K562 (cell line): Measurements from ENCODE around the gene MACROD2. TPM values are rescaled to one million over a fixed set of nuclear protein-coding genes. Genes with fewer than 3 reads are reported as not detected.

ENCODE experiments used
- ATAC-seq: fragments of 200-7000 bp; cut with Tn5 transposase; 3 replicates; pipeline ENCODE4 v1.9.1; 2020; ENCODE audit warnings: moderate library complexity
- BruUV-seq: library from RNA; stranded (reverse); fragments of 400-500 nt; replicated peaks from 2 replicates; lab custom pipeline; 2021; lab: Mats Ljungman, UMichigan
- CTCF ChIA-PET: fragments of 300-600 bp; formaldehyde crosslinking; extraction: SDS; loops from one replicate; lab custom pipeline; 2021; ENCODE audit warnings: low intra/inter-chr PET ratio; lab: Yijun Ruan, JAX
- POLR2A ChIA-PET: fragments of 300-600, 350-650 bp; sonication (Branson Sonifier 250); formaldehyde crosslinking; extraction: SDS; loops from one replicate; lab custom pipeline; 2021; ENCODE audit warnings: antibody characterized with exemption, inconsistent platforms; lab: Yijun Ruan, JAX
- DNase-seq, 4 experiments: peaks; one replicate each; pipeline versions ENCODE4 v3.0.0 to v3.0.0-alpha.2; 2011 to 2018; ENCODE audit warnings: low spot score in 3 of 4, mixed read lengths in 3 of 4; ENCODE audit errors: extremely low read depth in 1 of 4
- FAIRE-seq: peaks from 2 replicates; lab custom pipeline; 2011; peaks lifted over from hg19 to GRCh38; lab: Jason Lieb, UNC
- H2AFZ ChIP-seq: 2 replicates; pipeline ENCODE4 v1.6.0; 2011; ENCODE audit warnings: low read depth, low read length, control low read depth, inconsistent platforms
- H3K27ac ChIP-seq: fragments of 200-600 bp; 3 replicates; pipeline ENCODE4 v1.8.0; 2011; ENCODE audit warnings: low read depth, mild to moderate bottlenecking, control low read depth, inconsistent platforms, low read length, moderate library complexity, mixed read lengths; ENCODE audit errors: extremely low read depth
- H3K27me3 ChIP-seq, 2 experiments: fragments of 300-600 bp in 1 of 2; 2 replicates in 1 of 2; 3 replicates in 1 of 2; pipeline versions ENCODE4 v1.6.0 to v1.8.0; 2011; ENCODE audit warnings: inconsistent platforms in 2 of 2, low read length in 2 of 2, mild to moderate bottlenecking in 1 of 2, mixed read lengths in 1 of 2, moderate library complexity in 1 of 2; ENCODE audit not compliant: control insufficient read depth in 2 of 2, insufficient read depth in 2 of 2
- H3K36me3 ChIP-seq: fragments of 300-600 bp; 3 replicates; pipeline ENCODE4 v1.8.0; 2011; ENCODE audit warnings: mild to moderate bottlenecking, low read length, inconsistent platforms; ENCODE audit not compliant: control insufficient read depth, insufficient read depth
- H3K4me1 ChIP-seq, 2 experiments: fragments of 200-600 bp in 1 of 2; replicated peaks in 1 of 2; 2 replicates in 1 of 2; 3 replicates in 1 of 2; pipeline versions ENCODE4 v1.5.1 to v1.8.0; 2011; ENCODE audit warnings: inconsistent platforms in 2 of 2, low read length in 2 of 2, mild to moderate bottlenecking in 1 of 2, mixed read lengths in 1 of 2, moderate library complexity in 1 of 2; ENCODE audit not compliant: control insufficient read depth in 2 of 2, insufficient read depth in 2 of 2
- H3K4me2 ChIP-seq: 2 replicates; pipeline ENCODE4 v1.6.1; 2011; ENCODE audit warnings: low read length, control low read depth, inconsistent platforms, mixed read lengths; ENCODE audit not compliant: insufficient read depth
- H3K4me3 ChIP-seq: fragments of 200-600 bp; sonication (generic), shearing (Covaris generic); 2 replicates; pipeline ENCODE4 v1.5.1; 2016; ENCODE audit warnings: control low read depth, inconsistent platforms
- H3K79me2 ChIP-seq: fragments of 200-600 bp; 3 replicates; pipeline ENCODE4 v1.8.0; 2011; ENCODE audit warnings: low read length, inconsistent platforms; ENCODE audit not compliant: control insufficient read depth, insufficient read depth
- H3K9ac ChIP-seq, 2 experiments: 2 replicates each; pipeline versions ENCODE4 v1.6.0 to v1.6.1; 2011; ENCODE audit warnings: low read depth in 2 of 2, low read length in 2 of 2, control low read depth in 1 of 2, inconsistent platforms in 1 of 2, mild to moderate bottlenecking in 1 of 2, mixed read lengths in 1 of 2; ENCODE audit not compliant: insufficient read depth in 1 of 2
- H3K9me1 ChIP-seq: one replicate; pipeline ENCODE4 v1.6.0; 2011; ENCODE audit warnings: inconsistent platforms, mild to moderate bottlenecking, low read length, moderate library complexity; ENCODE audit not compliant: control insufficient read depth, insufficient read depth
- H3K9me3 ChIP-seq: replicated peaks from 2 replicates; pipeline ENCODE4 v1.5.1; 2011; ENCODE audit warnings: low read depth, low read length, inconsistent platforms; ENCODE audit not compliant: control insufficient read depth, insufficient read depth
- H4K20me1 ChIP-seq: replicated peaks from 2 replicates; pipeline ENCODE4 v1.6.1; 2011; ENCODE audit warnings: low read length, inconsistent platforms, mixed read lengths; ENCODE audit not compliant: control insufficient read depth, insufficient read depth
- CEBPG ChIP-seq, 3 experiments: fragments of 200-800 bp in 1 of 3; sonication (Bioruptor generic) in 1 of 3; sonication (generic) in 1 of 3; formaldehyde crosslinking in 1 of 3; IDR thresholded peaks in 2 of 3; conservative IDR thresholded peaks in 1 of 3; 2 replicates each; pipeline versions ENCODE4 v1.6.1 to v1.8.0; 2016 to 2022; ENCODE audit warnings: missing compliant biosample characterization in 2 of 3, missing genetic modification characterization in 2 of 3, mild to moderate bottlenecking in 1 of 3, missing genetic modification reagents in 1 of 3
- GABPA ChIP-seq: fragments of 200-800 bp; sonication (Bioruptor generic); conservative IDR thresholded peaks from 2 replicates; pipeline ENCODE4 v1.6.1; 2016; ENCODE audit warnings: low read depth, missing genetic modification characterization, missing compliant biosample characterization
- MTA1 ChIP-seq: fragments of 450-650 bp; IDR thresholded peaks from 2 replicates; pipeline ENCODE4 v1.6.1; 2017; ENCODE audit warnings: borderline replicate concordance
- RUNX1 ChIP-seq: sonication (generic); IDR thresholded peaks from 2 replicates; pipeline ENCODE4 v1.6.1; 2016; ENCODE audit warnings: antibody characterized with exemption, low read depth
- TAL1 ChIP-seq: fragments of 450-650 bp; IDR thresholded peaks from 2 replicates; pipeline ENCODE4 v1.6.1; 2016; ENCODE audit warnings: mild to moderate bottlenecking
- ZFPM2 ChIP-seq: fragments of 250-450 bp; sonication (Bioruptor Pico); IDR thresholded peaks from 2 replicates; pipeline ENCODE4 v1.5.1; 2022; ENCODE audit warnings: mild to moderate bottlenecking
- ZNF583 ChIP-seq: fragments of 250-450 bp; sonication (Bioruptor Pico); IDR thresholded peaks from 2 replicates; pipeline ENCODE4 v1.4.0; 2020
- ZNF785 ChIP-seq: fragments of 250-450 bp; sonication (Bioruptor Pico); IDR thresholded peaks from 2 replicates; pipeline ENCODE4 v1.4.0; 2020; ENCODE audit warnings: mild to moderate bottlenecking
- WGBS: fragments of 100-300 bp; shearing (Covaris generic); methylation state at CpG from one replicate; pipeline ENCODE4 v1.1.6; 2016; ENCODE audit warnings: low coverage, mixed read lengths; ENCODE audit not compliant: insufficient coverage; ENCODE audit errors: missing lambda C conversion rate; 5-methylcytosine and 5-hydroxymethylcytosine counted together
- in situ Hi-C: fragments of 300-500 bp; cut with MboI; formaldehyde crosslinking; loops from 4 replicates; pipeline ENCODE4 v1.15.0; 2018; ENCODE audit warnings: inconsistent platforms, mixed read lengths
- intact Hi-C: fragments of 100-400 bp; cut with micrococcal nuclease; formaldehyde crosslinking; loops from 2 replicates; pipeline ENCODE4 v1.14.2; 2022
- polyA plus RNA-seq, 8 experiments: library from polyadenylated mRNA; depleted of rRNA in 4 of 8; stranded (reverse) in 5 of 8; unstranded in 3 of 8; fragments of >200 nt; fragmentation: Nextera tagmentation in 2 of 8; fragmentation: Illumina TruSeq in 1 of 8; extraction: Ambion mirVana in 2 of 8; extraction: Trizol in 1 of 8; gene quantifications; 2 replicates each; pipeline versions ENCODE4 v1.2.1 to v1.2.3, GENCODE V29; 2011 to 2014; ENCODE audit warnings: inconsistent platforms in 1 of 8, missing spikeins in 1 of 8
- total RNA-seq, 7 experiments: library from RNA; depleted of rRNA in 6 of 7; stranded (reverse); fragments of >200 nt in 6 of 7; fragmentation: Illumina TruSeq in 2 of 7; extraction: Trizol in 2 of 7; gene quantifications; 2 replicates each; pipeline versions ENCODE4 v1.2.1 to v1.2.3, GENCODE V29; 2011 to 2021; ENCODE audit warnings: low replicate concordance in 1 of 7
- TF ChIP-seq, protein P1 (sequence below): fragments of 250-450 bp; sonication (Bioruptor Pico); IDR thresholded peaks from 2 replicates; pipeline ENCODE4 v1.8.0; 2021; ENCODE audit warnings: moderate library complexity, mild to moderate bottlenecking, inconsistent platforms
- TF ChIP-seq, protein P2 (sequence below): fragments of 450-650 bp; formaldehyde crosslinking; IDR thresholded peaks from 2 replicates; pipeline ENCODE4 v1.4.0; 2020; ENCODE audit warnings: mild to moderate bottlenecking, mixed read lengths
- TF ChIP-seq, protein P3 (sequence below): IDR thresholded peaks from 2 replicates; pipeline ENCODE4 v1.6.1; 2014; ENCODE audit warnings: antibody characterized with exemption

Gene MACROD2
- total and polyA plus RNA-seq, 9 of the 15 experiments (the other 6 are each of a cell fraction or from before 2014, with no cell fraction given), result not detected

DNA sequence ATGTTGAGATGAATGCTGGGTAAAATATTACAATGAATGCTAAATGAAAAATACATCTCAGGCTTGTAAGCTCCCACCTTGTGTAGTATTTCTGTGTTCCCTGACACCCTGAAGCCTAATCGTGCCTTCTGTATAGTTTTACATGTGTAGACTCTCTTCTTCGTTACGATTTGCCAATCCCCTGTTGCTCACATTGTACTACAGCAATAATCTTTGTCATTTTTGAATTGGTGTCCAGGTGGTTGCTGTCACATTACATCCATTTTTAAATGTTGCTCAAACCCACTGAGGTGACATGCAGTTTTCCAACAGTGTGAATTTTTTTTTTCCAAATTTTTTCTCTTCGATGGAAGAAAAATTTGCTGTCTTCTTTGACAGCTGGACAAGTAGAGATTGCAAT lies 642.1 kb downstream of the MACROD2 start:
- CTCF ChIA-PET, result no interaction called here
- 0% methylated on average over 3 of the region's 4 CpGs for WGBS
- POLR2A ChIA-PET, result no interaction called here

More for the DNA sequence above, 642.1 kb downstream of the MACROD2 start:
- Histone ChIP-seq H3K27me3 (no peaks in the 10 kb centered on the region), H3K4me3 (no peak overlapping the region), H4K20me1 (no peaks in the 10 kb centered on the region), H2AFZ (no peak overlapping the region), H3K27ac (no peak overlapping the region), H3K9ac (no peak overlapping the region), H3K36me3 (no peaks in the 10 kb centered on the region), H3K79me2 (no peaks in the 10 kb centered on the region), H3K9me1 (no peaks in the 10 kb centered on the region), H3K4me1 (no peaks in the 10 kb centered on the region), H3K9me3 (no peaks in the 10 kb centered on the region), H3K4me2 (no peak overlapping the region)
- FAIRE-seq (no peak), DNase-seq (no peak), ATAC-seq (no peak)
- in situ Hi-C loops (no loop called here), intact Hi-C loops (no loop called here)
- TF ChIP-seq GABPA (tag) (no peak), TAL1 (no peak), ZNF583 (CRISPR knock-in tag) (no peak), ZNF785 (CRISPR knock-in tag) (no peak), RUNX1 (no peak), CEBPG (CRISPR knock-in tag; IDR thresholded peaks at IDR 0.05) (no peak), CEBPG (tag; conservative IDR thresholded peaks at IDR 0.05 in 1 of 2, IDR thresholded peaks at IDR 0.05 in 1 of 2) (no peak), ZFPM2 (CRISPR knock-in tag) (no peak), MTA1 (no peak)
- TF ChIP-seq, protein P1, sequence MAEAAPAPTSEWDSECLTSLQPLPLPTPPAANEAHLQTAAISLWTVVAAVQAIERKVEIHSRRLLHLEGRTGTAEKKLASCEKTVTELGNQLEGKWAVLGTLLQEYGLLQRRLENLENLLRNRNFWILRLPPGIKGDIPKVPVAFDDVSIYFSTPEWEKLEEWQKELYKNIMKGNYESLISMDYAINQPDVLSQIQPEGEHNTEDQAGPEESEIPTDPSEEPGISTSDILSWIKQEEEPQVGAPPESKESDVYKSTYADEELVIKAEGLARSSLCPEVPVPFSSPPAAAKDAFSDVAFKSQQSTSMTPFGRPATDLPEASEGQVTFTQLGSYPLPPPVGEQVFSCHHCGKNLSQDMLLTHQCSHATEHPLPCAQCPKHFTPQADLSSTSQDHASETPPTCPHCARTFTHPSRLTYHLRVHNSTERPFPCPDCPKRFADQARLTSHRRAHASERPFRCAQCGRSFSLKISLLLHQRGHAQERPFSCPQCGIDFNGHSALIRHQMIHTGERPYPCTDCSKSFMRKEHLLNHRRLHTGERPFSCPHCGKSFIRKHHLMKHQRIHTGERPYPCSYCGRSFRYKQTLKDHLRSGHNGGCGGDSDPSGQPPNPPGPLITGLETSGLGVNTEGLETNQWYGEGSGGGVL (CRISPR knock-in tag), result no peak
- TF ChIP-seq, protein P2, sequence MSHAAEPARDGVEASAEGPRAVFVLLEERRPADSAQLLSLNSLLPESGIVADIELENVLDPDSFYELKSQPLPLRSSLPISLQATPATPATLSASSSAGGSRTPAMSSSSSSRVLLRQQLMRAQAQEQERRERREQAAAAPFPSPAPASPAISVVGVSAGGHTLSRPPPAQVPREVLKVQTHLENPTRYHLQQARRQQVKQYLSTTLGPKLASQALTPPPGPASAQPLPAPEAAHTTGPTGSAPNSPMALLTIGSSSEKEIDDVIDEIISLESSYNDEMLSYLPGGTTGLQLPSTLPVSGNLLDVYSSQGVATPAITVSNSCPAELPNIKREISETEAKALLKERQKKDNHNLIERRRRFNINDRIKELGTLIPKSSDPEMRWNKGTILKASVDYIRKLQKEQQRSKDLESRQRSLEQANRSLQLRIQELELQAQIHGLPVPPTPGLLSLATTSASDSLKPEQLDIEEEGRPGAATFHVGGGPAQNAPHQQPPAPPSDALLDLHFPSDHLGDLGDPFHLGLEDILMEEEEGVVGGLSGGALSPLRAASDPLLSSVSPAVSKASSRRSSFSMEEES (CRISPR knock-in tag), result no peak
- TF ChIP-seq, protein P3, sequence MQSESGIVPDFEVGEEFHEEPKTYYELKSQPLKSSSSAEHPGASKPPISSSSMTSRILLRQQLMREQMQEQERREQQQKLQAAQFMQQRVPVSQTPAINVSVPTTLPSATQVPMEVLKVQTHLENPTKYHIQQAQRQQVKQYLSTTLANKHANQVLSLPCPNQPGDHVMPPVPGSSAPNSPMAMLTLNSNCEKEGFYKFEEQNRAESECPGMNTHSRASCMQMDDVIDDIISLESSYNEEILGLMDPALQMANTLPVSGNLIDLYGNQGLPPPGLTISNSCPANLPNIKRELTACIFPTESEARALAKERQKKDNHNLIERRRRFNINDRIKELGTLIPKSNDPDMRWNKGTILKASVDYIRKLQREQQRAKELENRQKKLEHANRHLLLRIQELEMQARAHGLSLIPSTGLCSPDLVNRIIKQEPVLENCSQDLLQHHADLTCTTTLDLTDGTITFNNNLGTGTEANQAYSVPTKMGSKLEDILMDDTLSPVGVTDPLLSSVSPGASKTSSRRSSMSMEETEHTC, result no peak
- no TSS peak for BruUV-seq
